ENCODE measurements around the gene SPOCK3.

- TF ChIP-seq POLR2A (IDR thresholded peaks at IDR 0.05; ENCODE audit: low read depth, low read length) (no peak), POLR2AphosphoS5 (IDR thresholded peaks at IDR 0.05; ENCODE audit: low read depth, low read length) (no peak)
Observed at GRCh38 chr4:167105857-167106256, 128.4 kb downstream of the SPOCK3 start.

Measured in GM12891 (cell line).